IgD-negative memory B cell (primary cell): ENCODE measurements around the gene NAV2. TPM values are rescaled to one million over a fixed set of nuclear protein-coding genes. Genes with fewer than 3 reads are reported as not detected.

ENCODE experiments used
- H3K27ac Mint-ChIP-seq, 3 donors: one replicate each; pipeline ENCODE4 v1.8.0; 2020 to 2022; ENCODE audit warnings: mild to moderate bottlenecking in 3 of 3, mixed read lengths in 3 of 3, moderate library complexity in 1 of 3
- H3K27me3 Mint-ChIP-seq: one replicate; pipeline ENCODE4 v1.8.0; 2021; ENCODE audit warnings: mixed read lengths
- H3K36me3 Mint-ChIP-seq: one replicate; pipeline ENCODE4 v1.8.0; 2020; ENCODE audit warnings: mild to moderate bottlenecking, mixed read lengths
- H3K4me1 Mint-ChIP-seq, 3 donors: one replicate each; pipeline ENCODE4 v1.8.0; 2020 to 2022; ENCODE audit warnings: mixed read lengths in 3 of 3, mild to moderate bottlenecking in 1 of 3
- H3K4me3 Mint-ChIP-seq, 4 donors: one replicate each; pipeline ENCODE4 v1.8.0; 2020 to 2022; ENCODE audit warnings: mild to moderate bottlenecking in 4 of 4, mixed read lengths in 4 of 4, moderate library complexity in 3 of 4
- H3K9me3 Mint-ChIP-seq, 3 donors: one replicate each; pipeline ENCODE4 v1.8.0; 2020 to 2021; ENCODE audit warnings: mixed read lengths in 3 of 3, mild to moderate bottlenecking in 1 of 3
- polyA plus RNA-seq: library from polyadenylated mRNA; unstranded; fragments of 300-500 nt; fragmentation: Illumina TruSeq; gene quantifications from one replicate; pipeline ENCODE4 v1.2.3, GENCODE V29; 2021

Gene NAV2
- polyA plus RNA-seq, 1 donor from 2014 or later = 0.19 TPM

GRCh38 chr11:20008871-20009644, 296.4 kb downstream of the NAV2 start:
- peaks cover 4% of the 10 kb centered on the region for H3K27me3 Mint-ChIP-seq
- no peaks in the 10 kb centered on the region for H3K4me1 Mint-ChIP-seq
- no peak overlapping the region for H3K27ac Mint-ChIP-seq
- H3K9me3 Mint-ChIP-seq = peaks cover 0 to 2% (median 0%) of the 10 kb centered on the region in 3 donors
- no peaks in the 10 kb centered on the region for H3K36me3 Mint-ChIP-seq
- H3K4me3 Mint-ChIP-seq = no peak overlapping the region

DNA sequence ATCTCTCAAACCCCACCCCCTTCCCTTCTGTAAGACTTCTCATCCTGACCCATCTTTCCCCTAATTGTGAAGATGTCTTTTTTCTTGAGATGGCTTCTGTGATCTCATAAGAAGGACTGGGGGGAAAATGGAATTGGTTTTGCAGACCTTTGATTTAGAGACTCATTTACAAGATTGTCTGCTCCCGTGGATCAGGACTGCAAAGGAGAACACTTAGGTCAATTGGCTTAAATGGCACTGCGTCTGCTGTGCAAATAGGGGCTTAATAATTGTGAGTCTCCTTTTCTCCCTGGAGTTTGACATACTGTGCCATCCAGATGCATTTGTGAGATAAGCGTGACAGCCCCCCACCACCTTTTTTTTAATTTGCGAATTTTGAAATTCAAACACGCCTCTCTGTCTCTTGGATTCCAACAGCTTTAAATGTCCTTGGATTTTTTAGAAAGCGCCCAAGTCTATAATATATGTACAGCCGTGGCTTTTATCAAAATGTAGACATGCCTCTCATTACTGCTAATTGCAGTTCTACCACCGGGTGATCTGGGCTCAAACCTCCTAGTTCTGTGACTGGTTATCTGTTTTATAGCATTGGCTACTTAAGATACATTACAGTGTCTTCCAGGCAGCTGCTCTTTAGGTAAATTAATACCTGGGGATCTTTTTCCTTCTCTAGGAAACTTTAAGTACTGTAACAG, 297.7 kb downstream of the NAV2 start:
- no peak overlapping the region for H3K4me3 Mint-ChIP-seq
- peaks cover under 1% of the 10 kb centered on the region for H3K36me3 Mint-ChIP-seq
- H3K9me3 Mint-ChIP-seq = peaks cover 0 to 2% (median 0%) of the 10 kb centered on the region in 3 donors
- H3K27me3 Mint-ChIP-seq = peaks cover 6% of the 10 kb centered on the region
- no peaks in the 10 kb centered on the region for H3K4me1 Mint-ChIP-seq
- no peak overlapping the region for H3K27ac Mint-ChIP-seq

DNA sequence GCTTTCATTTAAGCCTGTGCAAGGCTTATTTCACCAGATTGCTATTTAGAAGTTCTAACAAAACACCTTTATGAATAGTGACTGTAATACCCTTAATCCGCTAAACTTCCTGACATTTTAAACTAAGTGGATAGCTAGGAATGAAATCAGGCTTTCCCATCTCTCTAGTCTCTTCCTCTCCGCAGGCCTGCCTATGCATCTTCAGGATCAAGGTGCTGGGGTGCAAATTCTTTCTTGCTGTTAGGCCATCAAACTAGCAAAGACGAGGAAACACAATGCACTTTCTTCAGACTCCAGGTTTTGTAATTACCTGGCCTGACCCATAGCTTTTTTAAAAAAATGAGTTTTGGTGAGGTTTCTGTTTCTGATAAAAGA, 298.2 kb downstream of the NAV2 start:
- H3K4me3 Mint-ChIP-seq = no peak overlapping the region
- peaks cover 2% of the 10 kb centered on the region for H3K36me3 Mint-ChIP-seq
- H3K27me3 Mint-ChIP-seq = peaks cover 6% of the 10 kb centered on the region
- peaks cover 0 to 2% (median 0%) of the 10 kb centered on the region in 3 donors for H3K9me3 Mint-ChIP-seq
- no peak overlapping the region for H3K27ac Mint-ChIP-seq
- H3K4me1 Mint-ChIP-seq = no peaks in the 10 kb centered on the region

GRCh38 chr11:20011307-20011951, 298.8 kb downstream of the NAV2 start:
- no peaks in the 10 kb centered on the region for H3K4me1 Mint-ChIP-seq
- H3K27ac Mint-ChIP-seq = no peak overlapping the region
- H3K36me3 Mint-ChIP-seq = peaks cover 2% of the 10 kb centered on the region
- no peak overlapping the region for H3K4me3 Mint-ChIP-seq
- H3K9me3 Mint-ChIP-seq = peaks cover 0 to 2% (median 0%) of the 10 kb centered on the region in 3 donors
- peaks cover 6% of the 10 kb centered on the region for H3K27me3 Mint-ChIP-seq

DNA sequence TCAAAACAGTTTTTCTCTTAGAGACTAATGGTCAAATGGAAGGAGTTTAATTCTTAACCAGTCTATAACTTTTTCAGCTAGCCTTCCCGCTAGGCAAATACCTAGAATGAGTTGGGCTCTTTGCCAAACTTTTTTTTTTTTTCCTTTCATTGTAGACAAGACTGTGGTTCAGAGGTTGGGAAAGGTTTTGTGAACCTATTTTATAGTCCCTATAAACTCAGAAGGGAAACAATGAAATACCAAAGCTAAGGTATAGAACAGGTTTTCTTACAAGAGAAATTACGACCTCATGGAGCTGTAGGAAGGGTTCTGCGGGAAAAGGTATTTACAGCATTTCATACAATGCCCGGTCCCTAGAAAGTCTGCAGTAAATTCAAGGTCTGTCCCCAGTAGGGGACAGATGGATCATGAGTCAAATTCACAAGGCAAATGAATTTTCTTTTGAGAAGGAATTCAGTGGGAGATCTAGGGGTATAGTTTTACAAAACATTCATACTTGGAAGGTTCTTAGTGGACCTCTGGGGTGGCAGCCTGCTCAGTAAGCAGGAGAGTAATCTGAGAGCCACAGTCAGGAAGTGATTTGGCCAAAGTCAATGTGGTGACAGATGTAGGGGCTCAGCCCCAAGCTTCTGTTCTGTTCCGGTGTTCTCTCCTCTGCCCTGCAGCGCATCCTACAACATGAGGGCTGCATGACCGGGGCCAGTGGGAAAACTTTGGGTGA, 300.9 kb downstream of the NAV2 start:
- Mint-ChIP-seq H3K4me1 (no peaks in the 10 kb centered on the region), H3K27me3 (peaks cover 5% of the 10 kb centered on the region), H3K27ac (no peak overlapping the region), H3K4me3 (no peak overlapping the region), H3K36me3 (peaks cover 7% of the 10 kb centered on the region), H3K9me3 (peaks cover 0 to 2% (median 0%) of the 10 kb centered on the region in 3 donors)

DNA sequence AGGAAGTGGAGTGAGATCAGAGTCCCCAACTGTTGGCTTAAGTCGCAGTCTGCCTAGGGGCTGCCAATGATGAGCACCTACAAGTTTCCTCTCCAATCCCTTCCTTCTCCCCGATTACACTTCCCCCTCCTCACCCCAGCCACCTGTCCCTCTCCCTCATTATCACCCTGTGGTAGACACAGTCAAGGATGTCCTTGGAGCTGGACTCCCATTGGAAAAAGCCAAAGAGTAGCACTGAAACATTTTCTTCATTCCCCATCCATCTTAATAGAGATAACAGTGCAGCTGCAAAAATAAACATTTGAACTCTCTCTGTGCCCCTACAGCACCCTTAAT, 301.4 kb downstream of the NAV2 start:
- H3K9me3 Mint-ChIP-seq = peaks cover 0 to 2% (median 0%) of the 10 kb centered on the region in 3 donors

DNA sequence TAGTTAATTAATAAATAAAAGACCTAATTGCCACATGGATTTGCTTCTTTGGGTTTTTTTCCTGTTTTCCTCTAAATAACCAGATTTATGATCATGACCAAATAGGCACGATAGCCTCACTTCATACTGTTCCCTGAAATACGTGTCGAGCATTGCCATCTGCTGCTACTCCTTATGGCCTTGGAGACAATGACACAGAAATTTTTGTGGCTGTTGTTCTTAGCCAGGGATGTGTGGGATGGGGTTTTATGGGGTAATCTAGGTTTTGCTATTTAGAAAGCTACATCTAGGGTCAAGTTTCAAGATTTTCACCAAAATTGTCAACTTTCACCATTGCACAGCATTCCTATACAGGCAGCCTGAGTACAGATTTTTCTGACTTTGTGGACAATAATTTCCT, 302.5 kb downstream of the NAV2 start:
- Mint-ChIP-seq H3K4me3 (no peak overlapping the region), H3K27me3 (peaks cover 5% of the 10 kb centered on the region), H3K36me3 (peaks cover 7% of the 10 kb centered on the region), H3K9me3 (peaks cover 0 to 2% (median 0%) of the 10 kb centered on the region in 3 donors), H3K27ac (no peak overlapping the region), H3K4me1 (no peaks in the 10 kb centered on the region)

More for the DNA sequence above, 301.4 kb downstream of the NAV2 start:
- peaks cover 5% of the 10 kb centered on the region for H3K27me3 Mint-ChIP-seq
- no peak overlapping the region for H3K27ac Mint-ChIP-seq
- H3K4me3 Mint-ChIP-seq = peak overlapping the region in 1 of 4 donors; percentile 3
- no peaks in the 10 kb centered on the region for H3K4me1 Mint-ChIP-seq
- H3K36me3 Mint-ChIP-seq = peaks cover 7% of the 10 kb centered on the region

DNA sequence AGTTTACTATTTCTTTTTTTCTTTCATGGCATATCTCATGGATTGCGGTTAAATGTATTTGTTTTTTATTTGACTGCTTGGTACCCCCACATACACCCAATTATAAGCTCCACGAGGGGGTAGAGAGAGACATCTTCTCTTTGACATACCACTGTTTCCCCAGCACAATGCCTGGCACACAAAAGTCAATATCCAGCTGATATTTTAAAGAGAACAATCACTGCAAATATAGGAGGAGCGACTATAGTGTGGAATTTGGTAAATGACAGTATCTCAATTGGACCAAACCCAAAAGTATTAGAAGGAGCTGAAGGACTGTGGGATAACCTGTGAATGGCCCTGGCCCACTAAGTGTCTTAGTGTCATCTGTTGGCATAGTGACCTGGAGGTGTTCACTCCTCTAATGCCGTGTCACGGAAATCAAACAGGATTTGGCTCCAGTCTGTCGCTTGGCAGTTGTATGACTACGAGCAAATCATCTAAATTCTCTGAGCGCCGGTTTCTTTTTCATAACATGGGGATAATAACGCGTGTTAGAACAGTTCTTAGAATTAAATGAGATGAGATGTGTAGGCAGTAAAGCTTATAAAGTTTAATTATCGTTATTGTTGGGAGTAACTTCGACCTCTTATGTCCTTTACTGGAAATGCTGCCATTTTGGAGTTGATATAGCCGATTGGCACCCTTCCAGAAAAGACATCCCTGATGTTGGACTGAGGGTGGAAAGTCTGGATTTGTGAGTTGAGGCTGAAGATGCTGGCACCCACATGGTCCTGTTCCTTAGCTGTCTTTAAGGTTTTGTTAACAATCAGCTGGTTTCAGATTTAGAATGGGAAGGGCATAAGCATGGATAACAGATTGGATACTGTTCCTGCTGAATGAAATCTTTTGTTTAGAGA, 303.1 kb downstream of the NAV2 start:
- Mint-ChIP-seq H3K27ac (no peak overlapping the region), H3K9me3 (peaks cover 0 to 2% (median 0%) of the 10 kb centered on the region in 3 donors), H3K27me3 (peaks cover 5% of the 10 kb centered on the region), H3K4me1 (no peaks in the 10 kb centered on the region), H3K36me3 (peaks cover 7% of the 10 kb centered on the region), H3K4me3 (no peak overlapping the region)

- no peak overlapping the region for H3K4me3 Mint-ChIP-seq
- peaks cover 0 to 2% (median 0%) of the 10 kb centered on the region in 3 donors for H3K9me3 Mint-ChIP-seq
- H3K27ac Mint-ChIP-seq = no peak overlapping the region
- peaks cover 5% of the 10 kb centered on the region for H3K27me3 Mint-ChIP-seq
- no peaks in the 10 kb centered on the region for H3K4me1 Mint-ChIP-seq
- peaks cover 7% of the 10 kb centered on the region for H3K36me3 Mint-ChIP-seq
Observed at GRCh38 chr11:20016526-20016925, 303.9 kb downstream of the NAV2 start.

DNA sequence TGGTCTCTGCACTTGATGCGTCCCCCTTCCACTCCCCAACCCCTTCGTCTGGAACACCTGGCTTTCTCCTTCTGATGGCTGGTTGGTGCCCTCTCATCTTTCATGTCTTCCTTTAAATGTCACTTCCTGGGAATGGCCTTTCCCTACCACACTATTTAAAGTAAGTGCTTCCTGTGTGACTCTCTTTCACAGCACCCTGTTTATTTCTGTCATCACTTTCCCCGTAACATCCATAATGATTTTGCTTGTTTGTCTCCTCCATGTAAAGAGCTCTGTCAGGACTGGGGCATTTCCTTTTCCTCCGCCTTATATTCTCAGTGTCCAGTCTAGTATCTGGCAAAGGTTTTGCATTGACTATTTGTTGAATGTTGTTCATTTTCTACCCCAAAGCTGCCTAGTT, 304.7 kb downstream of the NAV2 start:
- Mint-ChIP-seq H3K4me1 (no peaks in the 10 kb centered on the region), H3K36me3 (peaks cover 7% of the 10 kb centered on the region), H3K27ac (no peak overlapping the region), H3K27me3 (peaks cover 5% of the 10 kb centered on the region), H3K9me3 (no peaks in the 10 kb centered on the region), H3K4me3 (no peak overlapping the region)

DNA sequence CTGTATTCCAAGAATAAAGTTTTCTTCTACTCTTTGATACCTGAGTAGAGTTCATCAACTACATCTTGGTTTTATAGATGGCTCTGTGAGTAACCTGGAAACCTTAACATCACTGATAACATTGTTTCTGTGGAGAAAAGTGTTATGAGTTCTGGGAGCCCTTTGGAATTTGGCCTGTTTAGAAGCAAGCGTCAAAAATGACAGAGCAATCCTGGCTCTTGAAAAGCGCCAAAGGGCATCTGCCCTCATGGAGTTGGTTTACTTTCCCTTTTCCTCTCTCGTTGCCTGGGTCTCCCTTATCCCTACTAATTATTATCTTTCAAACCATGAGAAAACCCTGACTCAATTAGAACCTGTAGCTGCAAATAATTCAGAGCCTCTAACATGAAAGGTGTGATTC, 307.6 kb downstream of the NAV2 start:
- H3K9me3 Mint-ChIP-seq = no peaks in the 10 kb centered on the region
- no peaks in the 10 kb centered on the region for H3K27me3 Mint-ChIP-seq
- H3K4me1 Mint-ChIP-seq = no peaks in the 10 kb centered on the region
- H3K4me3 Mint-ChIP-seq = no peak overlapping the region
- peaks cover 7% of the 10 kb centered on the region for H3K36me3 Mint-ChIP-seq
- H3K27ac Mint-ChIP-seq = no peak overlapping the region

DNA sequence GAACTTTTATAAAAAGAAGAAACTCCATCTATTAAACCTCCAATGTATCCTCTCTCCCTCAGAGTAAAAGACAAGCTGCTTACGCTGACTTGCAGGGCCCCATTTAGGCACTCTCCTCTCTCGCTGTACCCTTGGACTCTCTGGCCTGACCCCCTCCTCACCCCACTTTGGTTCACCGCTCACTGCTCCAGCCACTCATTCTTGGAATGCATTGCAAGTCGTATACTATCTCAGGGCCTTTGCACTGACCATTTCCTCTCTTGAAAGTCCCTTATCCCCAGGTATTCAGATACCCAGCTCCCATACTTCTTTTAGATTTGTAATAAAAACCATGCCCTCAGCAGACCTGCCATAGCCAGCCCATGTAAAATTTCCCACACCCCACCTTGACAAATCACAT, 308.1 kb downstream of the NAV2 start:
- Mint-ChIP-seq H3K4me1 (no peaks in the 10 kb centered on the region), H3K27me3 (no peaks in the 10 kb centered on the region), H3K36me3 (peaks cover 5% of the 10 kb centered on the region), H3K27ac (no peak overlapping the region), H3K4me3 (no peak overlapping the region), H3K9me3 (no peaks in the 10 kb centered on the region)

DNA sequence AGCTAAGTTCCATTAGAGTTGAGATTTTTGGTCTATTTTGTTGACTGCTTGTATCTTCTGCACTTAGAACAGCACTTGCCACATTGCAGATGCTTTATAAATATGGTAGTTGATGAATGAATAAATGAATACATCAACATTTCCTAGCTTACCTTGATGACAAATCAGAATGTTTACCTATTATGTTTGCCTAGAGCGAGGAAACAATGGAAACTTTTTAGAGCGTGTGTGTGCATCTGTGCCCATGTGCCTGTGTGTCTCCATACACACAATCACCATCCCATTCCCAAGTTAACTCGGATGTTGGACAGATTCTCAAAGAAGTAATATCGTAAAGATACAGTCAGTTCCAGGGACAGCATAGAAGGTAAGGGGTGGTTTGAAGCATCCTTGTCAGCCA, 308.6 kb downstream of the NAV2 start:
- no peak overlapping the region for H3K4me3 Mint-ChIP-seq
- no peaks in the 10 kb centered on the region for H3K9me3 Mint-ChIP-seq
- H3K4me1 Mint-ChIP-seq = no peaks in the 10 kb centered on the region
- no peaks in the 10 kb centered on the region for H3K27me3 Mint-ChIP-seq
- peaks cover 5% of the 10 kb centered on the region for H3K36me3 Mint-ChIP-seq
- H3K27ac Mint-ChIP-seq = no peak overlapping the region

GRCh38 chr11:20021771-20022362, 309.2 kb downstream of the NAV2 start:
- H3K36me3 Mint-ChIP-seq = peaks cover 5% of the 10 kb centered on the region
- H3K4me1 Mint-ChIP-seq = no peaks in the 10 kb centered on the region
- H3K9me3 Mint-ChIP-seq = no peaks in the 10 kb centered on the region
- no peaks in the 10 kb centered on the region for H3K27me3 Mint-ChIP-seq
- no peak overlapping the region for H3K27ac Mint-ChIP-seq
- H3K4me3 Mint-ChIP-seq = no peak overlapping the region
